Measurements from ENCODE around the gene TSPAN15. TPM values are rescaled to one million over a fixed set of nuclear protein-coding genes. Genes with fewer than 3 reads are reported as not detected.

TSPAN15 gene
- total RNA-seq, 6 experiments from 2014 or later: 2.3 to 8.3 (median 3.3) TPM

GRCh38 chr10:69453795-69454194 lies 2.5 kb downstream of the TSPAN15 start:
- no peak for DNase-seq
- intact Hi-C loops (cut with DNase I): no loop called here
- Histone ChIP-seq H3K36me3 (no peaks in the 10 kb centered on the region), H3K4me1 (peaks cover 0 to 9% (median 0%) of the 10 kb centered on the region in 4 donors), H3K9me3 (no peaks in the 10 kb centered on the region), H3K27ac (no peak overlapping the region), H3K27me3 (no peaks in the 10 kb centered on the region), H3K4me3 (no peak overlapping the region)
- no peak for ATAC-seq
- no peak for TF ChIP-seq CTCF (IDR thresholded peaks at IDR 0.05)
- TF ChIP-seq POLR2A (IDR thresholded peaks at IDR 0.05): no peak

GRCh38 chr10:69455006-69455763 lies 3.9 kb downstream of the TSPAN15 start:
- Histone ChIP-seq H3K4me1 (peaks cover 0 to 9% (median 0%) of the 10 kb centered on the region in 4 donors), H3K4me3 (no peak overlapping the region), H3K36me3 (no peaks in the 10 kb centered on the region), H3K9me3 (no peaks in the 10 kb centered on the region), H3K27ac (no peak overlapping the region), H3K27me3 (no peaks in the 10 kb centered on the region)
- ATAC-seq (no peak), DNase-seq (no peak)
- TF ChIP-seq POLR2A (IDR thresholded peaks at IDR 0.05): no peak
- no peak for TF ChIP-seq CTCF (IDR thresholded peaks at IDR 0.05)
- intact Hi-C loops (cut with DNase I): no loop called here
- WGBS (ENCODE audit: insufficient coverage, low coverage, low lambda C conversion rate, missing lambda C conversion rate): 57% methylated on average over 9 of the region's 10 CpGs

GRCh38 chr10:69456880-69457693 lies 5.8 kb downstream of the TSPAN15 start:
- Histone ChIP-seq H3K9me3 (no peaks in the 10 kb centered on the region), H3K27me3 (no peaks in the 10 kb centered on the region), H3K36me3 (no peaks in the 10 kb centered on the region), H3K27ac (no peak overlapping the region), H3K4me3 (no peak overlapping the region), H3K4me1 (peaks cover 0 to under 1% (median 0%) of the 10 kb centered on the region in 4 donors)
- ATAC-seq (no peak), DNase-seq (no peak)
- intact Hi-C loops (cut with DNase I): no loop called here
- no peak for TF ChIP-seq POLR2A (IDR thresholded peaks at IDR 0.05)
- no peak for TF ChIP-seq CTCF (IDR thresholded peaks at IDR 0.05)
- 88% methylated on average over 3 of the region's 8 CpGs for WGBS (ENCODE audit: insufficient coverage, low coverage, low lambda C conversion rate, missing lambda C conversion rate)

- Histone ChIP-seq H3K4me3 (no peak overlapping the region), H3K27me3 (no peaks in the 10 kb centered on the region), H3K9me3 (no peaks in the 10 kb centered on the region), H3K4me1 (no peaks in the 10 kb centered on the region), H3K36me3 (no peaks in the 10 kb centered on the region), H3K27ac (peak overlapping the region in 1 of 3 donors; percentile 33)
- 38% methylated on average over 4 of the region's 5 CpGs for WGBS (ENCODE audit: insufficient coverage, low coverage, low lambda C conversion rate, missing lambda C conversion rate)
- ATAC-seq (no peak), DNase-seq (no peak)
- no peak for TF ChIP-seq POLR2A (IDR thresholded peaks at IDR 0.05)
- TF ChIP-seq CTCF (IDR thresholded peaks at IDR 0.05): no peak
- intact Hi-C loops (cut with DNase I): no loop called here
Measured at GRCh38 chr10:69457771-69458237, 6.5 kb downstream of the TSPAN15 start.

All from right lobe of liver (tissue), 6 donors.